SK-N-MC (cell line): Measurements from ENCODE around the gene RIMBP2.

ENCODE experiments used
- EZH2 ChIP-seq: fragments of 200-600 bp; sonication (generic); IDR thresholded peaks from one replicate; pipeline ENCODE4 v1.6.1; 2017; ENCODE audit warnings: antibody characterized with exemption
- FOXP2 ChIP-seq: optimal IDR thresholded peaks from 2 replicates; pipeline ENCODE3; 2011; ENCODE audit warnings: mild to moderate bottlenecking, moderate library complexity; ENCODE audit not compliant: insufficient read depth; ENCODE audit errors: extremely low read length, control extremely low read depth
- POLR2AphosphoS5 ChIP-seq: IDR thresholded peaks from 2 replicates; pipeline ENCODE4 v1.6.1; 2012; ENCODE audit warnings: mild to moderate bottlenecking, low read depth, low read length, borderline replicate concordance

GRCh38 chr12:130465626-130466025 is 250.5 kb downstream of the RIMBP2 start:
- TF ChIP-seq EZH2: no peak
- no peak for TF ChIP-seq POLR2AphosphoS5
- TF ChIP-seq FOXP2: no peak
